RWPE1 (cell line): Measurements from ENCODE around the gene NYAP2.

ENCODE experiments used
- CTCF ChIA-PET: fragments of 350-600 bp; sonication (Branson Sonifier 250); formaldehyde crosslinking; extraction: SDS; loops from one replicate; lab custom pipeline; 2021; lab: Yijun Ruan, JAX
- POLR2A ChIA-PET: fragments of 400-600 bp; formaldehyde crosslinking; extraction: SDS; loops from one replicate; lab custom pipeline; 2020; ENCODE audit warnings: antibody characterized with exemption; ENCODE audit not compliant: low non-redundant PET; lab: Yijun Ruan, JAX
- DNase-seq: peaks from one replicate; pipeline ENCODE4 v3.0.0; 2012; ENCODE audit warnings: low spot score
- H3K27ac ChIP-seq: fragments of 450-650 bp; 2 replicates; pipeline ENCODE4 v1.5.1; 2017
- CTCF ChIP-seq: fragments of 450-650 bp; conservative IDR thresholded peaks from 2 replicates; pipeline ENCODE4 v1.5.1; 2017; ENCODE audit warnings: low read depth, mild to moderate bottlenecking

Gene NYAP2

GRCh38 chr2:225464346-225465025 is 65.0 kb downstream of the NYAP2 start:
- no peak overlapping the region for H3K27ac ChIP-seq
- ChIA-PET POLR2A (no interaction called here), CTCF (interaction anchor here (0.6 kb wide), 1 partner anchor 120 kb away, joined by 3 read pairs; no protein-coding TSS in a partner anchor)
- TF ChIP-seq CTCF = no peak
- DNase-seq = no peak

GRCh38 chr2:225465827-225466226 is 66.3 kb downstream of the NYAP2 start:
- H3K27ac ChIP-seq = no peak overlapping the region
- POLR2A ChIA-PET = no interaction called here
- CTCF ChIA-PET = no interaction called here
- no peak for TF ChIP-seq CTCF
- no peak for DNase-seq

GRCh38 chr2:225466891-225467604 is 67.5 kb downstream of the NYAP2 start:
- H3K27ac ChIP-seq = no peak overlapping the region
- DNase-seq = no peak
- no peak for TF ChIP-seq CTCF
- POLR2A ChIA-PET = no interaction called here
- CTCF ChIA-PET = no interaction called here

GRCh38 chr2:225468131-225468530 is 68.6 kb downstream of the NYAP2 start:
- no peak overlapping the region for H3K27ac ChIP-seq
- POLR2A ChIA-PET = no interaction called here
- CTCF ChIA-PET = no interaction called here
- TF ChIP-seq CTCF = no peak
- no peak for DNase-seq

GRCh38 chr2:225471039-225471438 is 71.5 kb downstream of the NYAP2 start:
- CTCF ChIA-PET = no interaction called here

GRCh38 chr2:225471482-225471881 is 72.0 kb downstream of the NYAP2 start:
- ChIA-PET CTCF (interaction anchor here (0.6 kb wide), 1 partner anchor 32 kb away, joined by 3 read pairs; no protein-coding TSS in a partner anchor), POLR2A (no interaction called here)
- H3K27ac ChIP-seq = no peak overlapping the region
- TF ChIP-seq CTCF = no peak
- no peak for DNase-seq

More at GRCh38 chr2:225471039-225471438, 71.5 kb downstream of the NYAP2 start:
- no peak overlapping the region for H3K27ac ChIP-seq
- DNase-seq = no peak
- POLR2A ChIA-PET = no interaction called here
- TF ChIP-seq CTCF = no peak
